ENCODE data around the gene PPP4R1. TPM values are rescaled to one million over a fixed set of nuclear protein-coding genes. Genes with fewer than 3 reads are reported as not detected.

PPP4R1 gene
- total RNA-seq, 4 donors from 2014 or later = 129 to 233 (median 186) TPM

DNA sequence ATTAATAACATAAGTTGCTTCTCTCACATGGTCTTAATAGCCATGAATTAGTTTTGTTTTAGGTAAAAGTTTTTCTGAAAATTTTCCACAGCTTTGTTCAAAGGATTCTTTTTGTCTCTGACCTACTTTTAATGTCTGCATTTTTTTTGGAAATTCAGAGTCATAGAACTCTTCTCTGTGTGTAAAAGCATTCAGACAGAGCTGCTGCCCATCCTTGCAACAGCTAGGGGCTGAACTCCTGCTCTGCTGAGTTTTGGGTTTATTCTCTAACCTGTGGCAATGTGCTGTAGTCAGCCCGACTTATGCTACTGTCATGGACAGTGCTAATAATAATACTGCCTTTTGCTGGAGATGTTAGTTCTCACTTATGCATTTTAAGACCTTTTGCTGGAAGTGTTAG is 95.0 kb downstream of the PPP4R1 start:
- peaks cover 0 to 25% (median 9%) of the 10 kb centered on the region in 3 donors for H3K4me1 ChIP-seq
- H3K4me3 ChIP-seq = no peak overlapping the region
- no peak overlapping the region for H3K27ac ChIP-seq
- DNase-seq = no peak
- TF ChIP-seq, protein P1, sequence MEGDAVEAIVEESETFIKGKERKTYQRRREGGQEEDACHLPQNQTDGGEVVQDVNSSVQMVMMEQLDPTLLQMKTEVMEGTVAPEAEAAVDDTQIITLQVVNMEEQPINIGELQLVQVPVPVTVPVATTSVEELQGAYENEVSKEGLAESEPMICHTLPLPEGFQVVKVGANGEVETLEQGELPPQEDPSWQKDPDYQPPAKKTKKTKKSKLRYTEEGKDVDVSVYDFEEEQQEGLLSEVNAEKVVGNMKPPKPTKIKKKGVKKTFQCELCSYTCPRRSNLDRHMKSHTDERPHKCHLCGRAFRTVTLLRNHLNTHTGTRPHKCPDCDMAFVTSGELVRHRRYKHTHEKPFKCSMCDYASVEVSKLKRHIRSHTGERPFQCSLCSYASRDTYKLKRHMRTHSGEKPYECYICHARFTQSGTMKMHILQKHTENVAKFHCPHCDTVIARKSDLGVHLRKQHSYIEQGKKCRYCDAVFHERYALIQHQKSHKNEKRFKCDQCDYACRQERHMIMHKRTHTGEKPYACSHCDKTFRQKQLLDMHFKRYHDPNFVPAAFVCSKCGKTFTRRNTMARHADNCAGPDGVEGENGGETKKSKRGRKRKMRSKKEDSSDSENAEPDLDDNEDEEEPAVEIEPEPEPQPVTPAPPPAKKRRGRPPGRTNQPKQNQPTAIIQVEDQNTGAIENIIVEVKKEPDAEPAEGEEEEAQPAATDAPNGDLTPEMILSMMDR (IDR thresholded peaks at IDR 0.05) = no peak
- no peak for TF ChIP-seq POLR2A (IDR thresholded peaks at IDR 0.05)
- no peaks in the 10 kb centered on the region for H3K27me3 ChIP-seq
- intact Hi-C loops (cut with DNase I) = no loop called here
- H3K36me3 ChIP-seq = peaks cover 0 to 75% (median 4%) of the 10 kb centered on the region in 3 donors
- 71 to 87% methylated on average over 1 of the region's 1 CpG for WGBS, 2 donors
- no peaks in the 10 kb centered on the region for H3K9me3 ChIP-seq

DNA sequence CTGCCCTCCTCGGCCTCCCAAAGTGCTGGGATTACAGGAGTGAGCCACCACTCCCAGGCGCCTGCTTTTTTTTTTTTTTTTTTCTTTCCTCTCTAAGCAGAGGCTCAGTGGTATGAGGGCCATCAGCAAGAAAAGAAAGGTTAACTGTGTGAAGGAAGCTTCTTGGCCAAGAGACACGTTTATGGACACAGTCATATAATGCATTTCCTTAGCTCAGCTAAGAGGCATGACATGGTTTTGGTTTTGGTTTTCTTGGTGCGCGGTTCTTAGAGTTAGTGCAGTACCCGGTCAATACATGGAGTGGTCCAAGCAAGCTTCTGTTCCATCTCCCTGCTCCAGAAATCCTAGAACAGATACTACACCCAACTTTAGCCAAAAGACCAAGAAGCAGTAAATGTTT is 96.5 kb downstream of the PPP4R1 start:
- Histone ChIP-seq H3K4me1 (peaks cover 0 to 33% (median 9%) of the 10 kb centered on the region in 3 donors), H3K9me3 (no peaks in the 10 kb centered on the region), H3K4me3 (no peak overlapping the region), H3K27me3 (no peaks in the 10 kb centered on the region), H3K27ac (no peak overlapping the region), H3K36me3 (peaks cover 0 to 75% (median 4%) of the 10 kb centered on the region in 3 donors)
- TF ChIP-seq POLR2A (IDR thresholded peaks at IDR 0.05) = no peak
- TF ChIP-seq, protein P1 (IDR thresholded peaks at IDR 0.05) = no peak
- intact Hi-C loops (cut with DNase I) = no loop called here
- DNase-seq = no peak
- 65 to 77% methylated on average over 6 of the region's 6 CpGs for WGBS, 2 donors

DNA sequence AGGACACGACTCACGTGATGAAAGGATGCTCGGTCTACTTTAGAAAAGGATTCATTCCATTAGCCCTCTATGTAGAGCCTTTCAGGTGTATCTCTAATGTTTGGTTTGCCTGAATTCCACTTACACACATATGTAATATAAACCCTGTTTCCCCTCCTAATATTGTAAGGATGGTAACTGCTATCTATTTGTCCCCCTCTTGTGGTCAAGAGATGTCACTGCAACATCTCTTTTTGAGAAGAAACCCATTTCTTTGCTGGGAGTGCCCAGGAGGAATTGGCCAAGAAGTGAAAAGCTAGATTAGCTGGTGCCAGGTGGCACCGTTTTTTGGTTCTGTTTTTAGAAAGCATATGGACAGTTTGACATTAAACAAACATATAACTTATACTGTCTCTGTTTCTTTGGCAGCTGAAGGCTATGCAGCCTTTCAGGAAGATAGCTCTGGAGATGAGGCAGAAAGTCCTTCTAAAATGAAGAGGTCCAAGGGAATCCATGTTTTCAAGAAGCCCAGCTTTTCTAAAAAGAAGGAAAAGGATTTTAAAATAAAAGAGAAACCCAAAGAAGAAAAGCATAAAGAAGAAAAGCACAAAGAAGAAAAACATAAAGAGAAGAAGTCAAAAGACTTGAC is 97.8 kb downstream of the PPP4R1 start:
- H3K4me3 ChIP-seq = no peak overlapping the region
- H3K27ac ChIP-seq = peak overlapping the region in 2 of 4 donors; percentile 28 to 39
- intact Hi-C loops (cut with DNase I) = no loop called here
- no peaks in the 10 kb centered on the region for H3K27me3 ChIP-seq
- WGBS, 2 donors = 68% methylated on average over 4 of the region's 4 CpGs
- peaks cover 0 to 64% (median 4%) of the 10 kb centered on the region in 3 donors for H3K36me3 ChIP-seq
- peaks cover 0 to 33% (median 9%) of the 10 kb centered on the region in 3 donors for H3K4me1 ChIP-seq
- no peak for TF ChIP-seq POLR2A (IDR thresholded peaks at IDR 0.05)
- TF ChIP-seq, protein P1 (IDR thresholded peaks at IDR 0.05) = peak; percentile 56 to 90 (median 85)
- no peaks in the 10 kb centered on the region for H3K9me3 ChIP-seq
- no peak for DNase-seq

DNA sequence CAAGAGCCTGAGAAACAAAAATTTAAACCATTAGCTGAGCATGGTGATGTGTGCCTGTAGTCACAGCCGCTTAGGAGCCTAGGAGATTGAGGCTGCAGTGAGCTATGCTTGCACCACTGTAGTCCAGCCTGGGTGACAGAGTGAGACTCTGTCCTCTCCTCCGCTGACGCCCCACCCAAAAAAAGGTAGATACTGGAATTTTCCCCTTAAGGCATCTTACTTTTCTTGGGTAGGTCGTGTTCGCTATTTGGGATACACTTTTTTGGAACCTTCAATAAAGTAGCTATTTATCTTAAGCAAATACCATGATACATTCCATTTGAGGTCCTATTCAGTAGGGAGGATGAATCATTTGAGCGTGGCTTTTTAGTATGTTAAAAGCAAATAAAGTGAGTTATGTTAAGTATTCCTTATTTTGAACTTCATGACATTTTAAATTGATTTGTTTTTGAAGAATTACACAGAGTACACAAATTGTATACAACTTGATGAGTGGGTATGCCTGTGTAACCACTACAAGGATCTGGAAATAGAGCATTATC is 100.3 kb downstream of the PPP4R1 start:
- no peak for DNase-seq
- Histone ChIP-seq H3K36me3 (peaks cover 0 to 52% (median 4%) of the 10 kb centered on the region in 3 donors), H3K9me3 (no peaks in the 10 kb centered on the region), H3K27ac (peak overlapping the region in 1 of 4 donors; percentile 11), H3K4me3 (no peak overlapping the region), H3K4me1 (peaks cover 0 to 33% (median 9%) of the 10 kb centered on the region in 3 donors), H3K27me3 (no peaks in the 10 kb centered on the region)
- intact Hi-C loops (cut with DNase I) = no loop called here
- WGBS, 2 donors = 42 to 49% methylated on average over 6 of the region's 6 CpGs
- TF ChIP-seq, protein P1 (IDR thresholded peaks at IDR 0.05) = no peak
- no peak for TF ChIP-seq POLR2A (IDR thresholded peaks at IDR 0.05)

DNA sequence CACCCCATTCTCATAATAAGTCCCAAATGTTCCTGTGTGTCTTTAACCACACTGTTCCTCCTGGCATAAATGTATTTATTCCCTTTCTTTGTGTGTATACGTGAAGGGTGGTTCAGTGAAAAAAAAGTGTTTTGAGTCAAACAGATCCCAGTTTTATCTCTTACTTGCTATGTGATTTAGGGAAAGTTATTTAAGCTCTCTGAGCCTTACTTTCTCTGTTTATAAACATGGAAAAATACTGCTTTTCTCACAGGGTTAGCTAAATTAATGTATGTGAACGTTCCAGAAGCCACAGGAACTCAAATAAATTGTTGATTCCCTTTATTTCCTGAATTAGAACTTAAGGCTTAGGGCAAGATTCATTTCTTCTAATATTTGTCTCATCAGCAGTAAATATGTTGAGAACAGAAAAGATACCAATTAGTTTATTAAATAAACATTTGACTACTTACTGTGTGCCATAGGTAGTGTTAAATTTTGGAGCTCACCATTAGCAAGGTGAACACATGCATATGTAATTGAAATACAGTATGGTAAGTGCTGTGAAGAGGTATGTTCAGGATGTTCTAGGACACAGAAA is 105.8 kb downstream of the PPP4R1 start:
- TF ChIP-seq POLR2A (IDR thresholded peaks at IDR 0.05) = no peak
- TF ChIP-seq, protein P1 (IDR thresholded peaks at IDR 0.05) = no peak
- WGBS, 2 donors = 48 to 55% methylated on average over 2 of the region's 2 CpGs
- Histone ChIP-seq H3K9me3 (peaks cover 0 to 2% (median 0%) of the 10 kb centered on the region in 3 donors), H3K4me1 (peaks cover 0 to 16% (median 0%) of the 10 kb centered on the region in 3 donors), H3K27me3 (no peaks in the 10 kb centered on the region), H3K4me3 (no peak overlapping the region), H3K36me3 (peaks cover 0 to 9% (median 0%) of the 10 kb centered on the region in 3 donors), H3K27ac (no peak overlapping the region)
- DNase-seq = no peak
- intact Hi-C loops (cut with DNase I) = no loop called here

All from esophagus squamous epithelium (tissue), 5 donors.